Epidermal melanocyte (primary cell): ENCODE data around the gene CYREN.
"Not testable (repeated sequence)": the region's sequence is repeated elsewhere in the genome, so short reads cannot be mapped to it uniquely, and the experiment has no call there.

ENCODE experiments used
- DNase-seq: peaks from one replicate; pipeline ENCODE4 v3.0.0; 2011; ENCODE audit warnings: low spot score; ENCODE audit not compliant: insufficient read length

Gene CYREN

GRCh38 chr7:135160098-135160857, 10.2 kb downstream of the CYREN start:
- no peak for DNase-seq

GRCh38 chr7:135159359-135160085, 11.0 kb downstream of the CYREN start:
- no peak for DNase-seq

GRCh38 chr7:135158874-135159273, 11.6 kb downstream of the CYREN start:
- DNase-seq, result no peak

GRCh38 chr7:135158141-135158655, 12.3 kb downstream of the CYREN start:
- DNase-seq, result no peak

- no peak for DNase-seq
Measured at GRCh38 chr7:135156290-135156689, 14.2 kb downstream of the CYREN start.

GRCh38 chr7:135154734-135155133, 15.8 kb downstream of the CYREN start:
- no peak for DNase-seq

GRCh38 chr7:135152442-135152841, 18.1 kb downstream of the CYREN start:
- DNase-seq, result no peak

- DNase-seq, result no peak
Measured at GRCh38 chr7:135151533-135151932, 19.0 kb downstream of the CYREN start.

- DNase-seq, result no peak
Measured at GRCh38 chr7:135151132-135151531, 19.4 kb downstream of the CYREN start.

GRCh38 chr7:135150072-135150782, 20.3 kb downstream of the CYREN start:
- DNase-seq, result no peak

GRCh38 chr7:135147899-135148721, 22.4 kb downstream of the CYREN start, which contains the start of gene TMEM140:
TSS of gene TMEM140 (plus strand) at chr7:135148072. CDS start at chr7:135164442, 16,370 bp downstream.
- DNase-seq, result no peak

- DNase-seq, result no peak
Measured at GRCh38 chr7:135147341-135147898, 23.1 kb downstream of the CYREN start.

GRCh38 chr7:135143885-135144668, 26.4 kb downstream of the CYREN start:
- no peak for DNase-seq

- DNase-seq, result no peak
Measured at GRCh38 chr7:135129579-135129978, 40.9 kb downstream of the CYREN start.

- no peak for DNase-seq
Measured at GRCh38 chr7:135128931-135129330, 41.6 kb downstream of the CYREN start.

- DNase-seq, result not testable (repeated sequence)
Measured at GRCh38 chr7:135124631-135125030, 45.9 kb downstream of the CYREN start.

- DNase-seq, result no peak
Measured at GRCh38 chr7:135121868-135122267, 48.6 kb downstream of the CYREN start.

- DNase-seq, result no peak
Measured at GRCh38 chr7:135117096-135117495, 53.4 kb downstream of the CYREN start.
